ENCODE data around the gene ANXA9.

The ANXA9 gene, protein sequence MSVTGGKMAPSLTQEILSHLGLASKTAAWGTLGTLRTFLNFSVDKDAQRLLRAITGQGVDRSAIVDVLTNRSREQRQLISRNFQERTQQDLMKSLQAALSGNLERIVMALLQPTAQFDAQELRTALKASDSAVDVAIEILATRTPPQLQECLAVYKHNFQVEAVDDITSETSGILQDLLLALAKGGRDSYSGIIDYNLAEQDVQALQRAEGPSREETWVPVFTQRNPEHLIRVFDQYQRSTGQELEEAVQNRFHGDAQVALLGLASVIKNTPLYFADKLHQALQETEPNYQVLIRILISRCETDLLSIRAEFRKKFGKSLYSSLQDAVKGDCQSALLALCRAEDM

DNA sequence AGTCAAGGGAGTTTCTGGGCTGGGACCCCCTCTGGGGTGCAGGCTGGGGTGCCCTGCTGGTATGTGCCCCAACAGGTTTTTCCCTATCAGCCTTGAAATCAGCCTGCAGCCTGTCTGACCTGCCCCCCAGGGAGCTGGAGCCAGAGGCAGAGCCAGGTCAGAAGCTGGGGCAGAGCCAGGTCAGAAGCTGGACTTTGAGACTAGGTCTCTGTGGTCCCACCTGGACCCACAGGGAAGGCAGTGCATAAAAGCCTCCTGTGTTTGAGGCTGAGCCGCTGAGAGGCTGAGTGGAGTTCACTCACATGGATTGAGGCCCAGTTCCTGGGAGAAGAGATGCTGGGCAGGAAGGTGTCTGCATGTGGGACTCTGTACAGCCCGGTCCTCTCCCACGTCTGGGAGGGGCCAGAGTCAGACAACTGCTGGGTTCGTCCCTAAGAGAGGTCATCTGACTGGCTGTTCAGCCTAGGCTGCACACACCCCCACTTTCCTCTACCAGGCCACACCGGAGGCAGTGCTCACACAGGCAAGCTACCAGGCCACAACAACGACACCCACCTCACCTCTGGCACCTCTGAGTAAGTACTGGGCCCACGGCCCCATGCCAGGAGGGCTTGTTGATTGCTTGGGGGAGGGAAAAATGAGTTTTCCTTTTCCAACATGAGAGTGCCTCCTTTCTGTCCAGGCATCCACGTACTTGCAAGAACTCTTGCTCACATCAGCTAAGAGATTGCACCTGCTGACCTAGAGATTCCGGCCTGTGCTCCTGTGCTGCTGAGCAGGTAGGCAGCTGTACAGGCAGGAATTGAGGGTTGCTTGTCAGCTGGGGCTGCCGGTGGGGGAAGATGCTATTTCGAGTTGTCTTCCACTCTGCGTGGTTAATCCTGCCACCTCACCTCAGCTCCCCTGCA, at the start of gene ANXA9:
ANXA9 (plus strand) TSS at position 488 of the 908 bp plus-strand sequence. CDS start 814 bp downstream, outside the sequence.
- no peak for DNase-seq

DNA sequence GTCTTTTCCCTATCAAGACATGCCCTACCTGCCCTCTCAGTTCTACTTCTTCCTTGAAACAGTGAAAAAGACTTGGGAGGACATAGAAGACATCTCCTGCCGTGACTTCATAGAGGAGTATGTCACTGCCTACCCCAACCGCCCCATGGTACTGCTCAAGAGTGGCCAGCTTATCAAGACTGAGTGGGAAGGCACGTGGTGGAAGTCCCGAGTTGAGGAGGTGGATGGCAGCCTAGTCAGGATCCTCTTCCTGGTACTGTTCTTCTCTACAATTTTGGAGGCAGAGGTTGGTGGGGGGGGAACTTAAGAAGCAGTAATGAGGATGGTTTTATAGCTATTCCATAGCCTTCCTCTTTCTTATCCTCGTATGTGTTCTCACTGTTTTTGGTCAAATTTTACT, 37.2 kb upstream of the ANXA9 start:
- DNase-seq: no peak

DNA sequence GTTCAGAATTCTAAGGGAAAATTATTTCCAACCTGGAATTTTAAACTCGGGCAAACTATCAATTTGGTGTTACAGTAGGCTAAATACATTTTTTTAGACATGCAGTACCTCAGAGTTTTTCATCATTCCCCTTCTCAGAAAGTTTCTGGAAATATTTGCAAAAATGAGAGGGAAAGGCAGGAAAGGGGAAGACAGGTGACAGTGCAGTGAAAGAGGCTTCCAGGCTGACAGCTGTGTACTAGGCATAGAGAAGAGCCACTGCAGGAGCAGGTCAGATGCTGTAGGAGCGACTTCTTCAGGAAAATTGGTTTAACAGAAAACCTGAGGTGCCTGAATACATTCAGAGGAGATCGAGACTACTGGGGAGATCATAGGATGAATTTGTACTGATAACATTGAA, 27.4 kb upstream of the ANXA9 start:
- DNase-seq: no peak

DNA sequence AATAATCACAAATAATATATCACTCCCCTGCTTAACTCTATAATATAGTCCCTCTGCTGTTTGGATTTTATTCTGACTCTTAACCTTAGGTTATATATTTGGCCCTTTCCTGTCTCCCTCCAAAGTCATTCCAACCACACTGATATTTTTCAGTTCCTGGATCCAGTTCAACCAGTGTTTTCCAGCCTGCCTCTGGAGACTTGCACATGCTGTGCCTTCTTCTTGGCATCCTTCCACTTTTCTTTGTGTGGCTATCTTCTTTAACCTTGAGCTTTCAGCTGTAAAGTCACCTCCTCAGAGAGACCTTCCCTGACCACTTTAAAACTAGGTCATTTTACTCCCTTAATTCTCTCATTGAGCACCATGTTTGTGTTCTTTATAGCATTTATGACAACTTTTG, 26.8 kb upstream of the ANXA9 start:
- no peak for DNase-seq

DNA sequence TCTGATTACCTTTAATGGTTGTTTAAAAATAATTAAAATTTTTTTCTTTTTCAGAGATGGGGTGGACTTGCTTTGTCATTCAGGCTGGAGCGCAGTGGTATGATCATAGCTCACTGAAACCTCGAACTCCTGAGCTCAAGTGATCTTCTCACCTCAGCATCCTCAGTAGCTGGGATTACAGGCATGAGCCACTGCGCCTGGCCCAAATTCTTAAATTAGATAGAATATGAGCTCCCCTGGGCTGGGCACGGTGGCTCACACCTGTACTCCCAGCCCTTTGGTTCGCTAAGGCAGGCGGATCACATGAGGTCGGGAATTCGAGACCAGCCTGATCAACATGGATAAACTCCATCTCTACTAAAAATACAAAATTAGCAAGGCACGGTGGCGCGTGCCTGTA, 24.4 kb upstream of the ANXA9 start:
- no peak for DNase-seq

DNA sequence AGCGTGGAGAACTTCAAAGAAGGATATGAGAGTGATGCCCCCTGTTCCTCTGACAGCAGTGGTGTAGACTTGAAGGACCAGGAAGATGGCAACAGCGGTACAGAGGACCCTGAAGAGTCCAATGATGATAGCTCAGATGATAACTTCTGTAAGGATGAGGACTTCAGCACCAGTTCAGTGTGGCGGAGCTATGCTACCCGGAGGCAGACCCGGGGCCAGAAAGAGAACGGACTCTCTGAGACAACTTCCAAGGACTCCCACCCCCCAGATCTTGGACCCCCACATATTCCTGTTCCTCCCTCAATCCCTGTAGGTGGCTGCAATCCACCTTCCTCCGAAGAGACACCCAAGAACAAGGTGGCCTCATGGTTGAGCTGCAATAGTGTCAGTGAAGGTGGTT, 21.4 kb upstream of the ANXA9 start:
- DNase-seq: no peak

DNA sequence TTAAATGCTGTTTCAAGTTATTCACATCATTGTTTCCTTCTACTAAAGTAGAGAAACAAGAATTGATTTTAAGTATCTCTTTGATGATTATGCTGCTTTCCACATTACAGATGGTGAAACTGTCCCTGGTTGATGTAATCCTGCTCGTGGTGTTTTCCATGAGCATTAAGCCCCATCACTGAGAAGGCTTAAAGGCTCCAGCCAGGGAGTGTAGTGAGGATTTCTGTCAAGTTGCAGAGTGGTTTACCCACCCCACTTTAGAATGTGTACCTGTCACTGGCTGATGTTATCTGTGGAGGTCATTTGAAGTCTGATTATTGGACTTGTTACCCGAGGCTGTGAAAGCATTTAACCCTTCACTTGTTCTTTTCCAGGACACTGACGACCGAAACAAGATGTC, 20.3 kb upstream of the ANXA9 start:
- no peak for DNase-seq

DNA sequence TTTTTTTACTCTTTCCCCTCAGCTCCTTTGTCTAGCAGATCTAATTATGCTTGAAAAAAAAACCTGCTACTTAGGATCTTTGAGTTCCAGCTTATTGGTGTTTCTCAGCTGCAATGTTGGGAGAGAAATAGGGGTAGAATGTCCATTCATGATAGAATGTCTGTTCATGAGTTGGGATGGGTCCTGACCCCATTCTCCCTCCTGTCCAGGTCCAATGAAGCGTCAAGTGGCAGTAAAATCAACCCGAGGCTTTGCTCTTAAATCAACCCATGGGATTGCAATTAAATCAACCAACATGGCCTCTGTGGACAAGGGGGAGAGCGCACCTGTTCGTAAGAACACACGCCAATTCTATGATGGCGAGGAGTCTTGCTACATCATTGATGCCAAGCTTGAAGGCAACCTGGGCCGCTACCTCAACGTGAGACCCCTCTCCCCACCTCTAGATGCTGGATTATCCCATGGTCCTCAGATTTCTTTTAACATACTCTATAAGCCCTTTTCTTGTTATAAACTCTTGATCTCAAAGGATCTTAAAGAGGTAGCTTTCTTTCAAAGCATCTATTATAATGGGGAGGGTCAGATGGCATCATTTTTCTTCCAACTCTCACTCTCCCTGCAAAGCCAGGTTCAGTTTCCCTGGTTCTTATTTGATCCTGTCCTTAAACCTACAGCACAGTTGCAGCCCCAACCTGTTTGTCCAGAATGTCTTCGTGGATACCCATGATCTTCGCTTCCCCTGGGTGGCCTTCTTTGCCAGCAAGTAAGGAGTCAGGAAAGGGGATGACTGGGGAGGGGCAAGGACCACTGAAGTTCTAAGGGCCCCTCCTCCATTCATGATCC, 18.6 kb upstream of the ANXA9 start:
- no peak for DNase-seq

DNA sequence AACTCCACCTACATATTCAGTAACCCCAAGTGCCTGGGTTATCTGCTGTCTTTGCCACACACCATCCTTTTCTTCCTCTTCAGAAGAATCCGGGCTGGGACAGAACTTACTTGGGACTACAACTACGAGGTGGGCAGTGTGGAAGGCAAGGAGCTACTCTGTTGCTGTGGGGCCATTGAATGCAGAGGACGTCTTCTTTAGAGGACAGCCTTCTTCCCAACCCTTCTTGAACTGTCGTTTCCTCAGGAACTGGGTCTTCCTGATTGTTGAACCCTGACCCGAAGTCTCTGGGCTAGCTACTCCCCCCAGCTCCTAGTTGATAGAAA, 18.0 kb upstream of the ANXA9 start:
- no peak for DNase-seq

DNA sequence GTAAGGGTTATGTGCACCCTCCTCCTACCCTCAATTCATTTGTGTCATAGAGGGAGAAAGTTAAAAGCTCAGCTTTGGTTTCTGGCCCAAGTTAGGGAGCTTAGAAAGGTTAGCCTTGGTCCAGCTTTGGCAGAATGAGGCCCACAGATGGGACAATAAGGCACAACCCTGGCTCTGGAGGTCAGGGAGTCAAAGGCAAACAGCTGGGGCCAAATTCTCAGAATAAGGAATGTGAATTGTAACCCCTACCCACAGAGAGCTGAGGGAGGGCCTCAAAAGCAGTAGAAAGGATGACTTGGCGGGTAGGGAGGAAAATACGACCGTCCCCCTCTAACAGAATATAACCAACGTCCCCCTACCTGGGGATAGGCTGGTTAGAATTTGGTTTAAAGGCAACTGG, 16.5 kb upstream of the ANXA9 start:
- no peak for DNase-seq

DNA sequence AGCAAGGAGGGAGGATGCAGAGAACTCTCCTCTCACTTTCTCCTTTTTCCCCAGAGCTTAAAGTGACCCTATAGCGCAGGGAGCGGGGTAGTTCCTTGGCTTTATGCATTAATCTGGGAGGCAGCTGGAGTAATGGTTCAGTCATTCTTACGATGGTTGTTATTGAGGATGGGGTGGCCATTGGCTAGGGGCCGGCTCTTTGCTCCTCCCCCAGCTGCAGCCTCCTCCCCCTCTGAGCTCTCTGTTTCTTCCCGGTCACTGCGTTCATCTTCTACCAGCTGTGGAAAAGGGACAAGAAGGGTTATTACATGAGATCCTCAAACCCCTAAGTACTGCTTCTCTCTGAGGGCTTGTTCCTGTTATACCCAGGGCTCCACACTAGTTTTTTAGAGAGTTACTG, 16.1 kb upstream of the ANXA9 start:
- no peak for DNase-seq

DNA sequence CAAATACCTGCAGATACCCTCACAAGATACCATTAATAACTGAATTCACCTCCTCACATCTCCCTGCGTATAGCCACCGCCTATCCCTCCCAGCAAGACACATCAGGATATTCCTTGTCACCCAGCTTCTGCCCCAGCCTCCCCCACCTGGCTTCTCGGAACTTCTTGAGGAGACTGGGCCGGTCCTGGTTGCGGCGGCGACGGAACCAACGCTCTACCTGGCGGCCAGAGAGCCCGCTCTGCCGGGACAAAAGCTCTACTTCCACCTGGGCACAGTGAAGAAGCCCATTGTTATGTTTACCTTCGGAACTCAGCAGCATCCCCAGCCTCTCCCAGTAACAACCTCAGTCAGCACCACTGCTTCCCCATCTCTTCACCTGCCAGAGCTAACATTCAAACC, 14.2 kb upstream of the ANXA9 start:
- DNase-seq: no peak

DNA sequence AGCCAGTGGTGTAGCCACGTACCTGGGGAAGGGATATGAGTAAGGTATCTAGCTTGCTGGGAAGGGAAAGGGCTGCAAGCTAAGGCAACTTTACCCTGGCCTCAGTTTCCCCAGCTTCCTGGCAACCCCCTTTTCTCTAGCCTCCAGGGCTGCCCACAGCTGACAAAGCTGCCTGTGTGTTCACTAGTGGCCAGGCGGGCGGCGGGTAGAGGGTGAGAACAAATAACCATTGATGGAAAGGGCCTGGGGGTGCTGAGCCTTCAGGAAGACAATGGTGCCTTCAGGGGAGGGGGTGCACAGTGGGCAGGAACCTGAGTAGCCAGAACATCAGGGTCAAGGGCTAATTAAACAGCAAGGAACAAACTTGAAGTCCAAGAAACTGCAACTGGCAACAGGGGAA, 13.6 kb upstream of the ANXA9 start:
- DNase-seq: no peak

DNA sequence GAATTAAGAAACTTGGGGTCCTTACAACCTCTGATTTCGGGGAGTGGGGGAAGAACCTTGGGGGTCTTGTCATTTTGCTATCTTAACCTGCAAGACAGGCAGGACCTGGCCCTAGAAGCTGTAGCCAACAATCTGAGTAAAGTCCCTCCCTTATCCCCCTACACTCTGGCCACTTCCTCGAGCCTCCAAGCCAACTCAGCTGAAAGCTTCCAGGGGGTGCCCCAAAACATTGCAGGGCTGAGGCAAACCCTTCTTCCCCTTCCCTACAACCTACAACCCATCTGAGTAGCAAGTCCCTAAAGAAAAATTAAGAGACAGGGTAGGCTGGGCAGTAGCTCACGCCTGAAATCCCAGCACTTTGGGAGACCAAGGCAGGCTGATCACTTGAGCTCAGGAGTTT, 12.5 kb upstream of the ANXA9 start:
- DNase-seq: no peak

DNA sequence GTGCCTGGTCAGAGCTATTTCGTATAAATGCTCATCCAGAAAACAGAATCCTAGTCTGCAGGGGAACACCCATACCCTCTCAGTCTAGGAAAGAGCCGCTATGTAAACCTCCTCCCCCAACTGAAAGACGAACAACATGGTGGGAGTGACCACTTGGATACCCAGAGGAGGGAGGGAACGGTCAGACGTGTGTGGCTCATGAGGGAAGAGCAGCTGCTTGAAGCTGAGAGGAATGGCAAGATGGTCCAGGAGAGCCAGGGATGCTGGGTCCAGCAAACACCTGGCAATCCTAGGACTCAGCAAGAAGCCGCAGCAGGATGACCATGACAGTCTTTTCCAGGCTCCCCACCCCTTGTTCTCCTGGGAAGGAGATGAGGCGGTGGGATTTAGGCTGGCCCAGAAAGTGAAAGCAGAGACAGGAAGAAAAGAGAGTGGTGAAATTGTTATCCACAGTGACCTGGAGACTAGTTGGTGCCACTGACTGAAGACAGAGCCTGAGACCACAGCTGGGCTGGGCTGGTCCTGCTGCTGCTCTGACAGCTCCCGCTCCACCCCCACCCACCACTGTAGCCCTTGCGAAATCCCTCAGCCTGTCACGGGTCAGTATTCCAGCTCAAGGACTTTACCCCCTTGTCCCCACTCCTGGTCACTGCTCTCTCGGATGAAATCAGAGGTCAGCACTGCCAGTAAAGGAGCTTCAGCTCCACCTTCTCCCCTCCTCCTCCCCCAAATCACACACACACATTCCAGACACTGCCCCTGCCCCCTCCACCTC, 11.1 kb upstream of the ANXA9 start:
- DNase-seq: no peak

DNA sequence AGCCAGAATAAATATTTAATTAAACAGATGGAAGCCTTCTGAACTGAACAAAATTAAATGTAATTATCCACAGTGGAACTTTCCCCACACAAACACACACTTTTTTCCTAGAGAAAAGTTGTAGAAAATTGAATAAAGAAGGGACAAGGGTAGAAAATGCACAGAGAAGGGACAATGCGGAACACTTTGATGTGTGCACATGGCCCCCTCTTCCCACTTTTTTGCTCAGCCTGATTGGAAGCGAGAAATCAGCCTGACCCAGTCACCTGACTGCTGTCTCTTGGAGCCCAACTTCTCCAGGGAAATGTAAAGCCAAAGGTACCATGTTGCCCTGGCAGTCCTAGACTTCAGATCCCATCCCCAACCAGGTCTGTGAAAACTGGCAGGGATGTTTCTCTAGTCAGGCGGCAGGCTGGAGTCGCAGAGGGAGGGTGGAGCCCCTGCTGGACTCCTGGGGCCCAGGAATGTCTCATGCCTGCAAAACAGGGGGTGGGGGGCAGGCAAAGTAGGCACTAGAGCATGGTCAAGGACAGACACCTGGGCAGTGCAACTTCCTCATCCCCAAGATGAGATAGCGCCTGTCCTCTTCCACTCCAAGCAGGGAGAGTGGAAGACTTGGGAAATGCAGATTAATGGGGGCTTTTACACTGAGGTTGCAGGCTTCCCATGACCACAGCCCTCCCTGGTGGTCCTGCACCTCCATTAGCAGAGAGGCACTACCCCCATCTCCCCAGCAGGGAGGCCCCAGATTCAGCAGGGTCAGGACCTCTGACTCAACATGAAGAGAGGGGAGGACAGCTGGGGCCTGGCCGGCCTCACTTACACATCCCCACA, 10.3 kb upstream of the ANXA9 start:
- no peak for DNase-seq

DNA sequence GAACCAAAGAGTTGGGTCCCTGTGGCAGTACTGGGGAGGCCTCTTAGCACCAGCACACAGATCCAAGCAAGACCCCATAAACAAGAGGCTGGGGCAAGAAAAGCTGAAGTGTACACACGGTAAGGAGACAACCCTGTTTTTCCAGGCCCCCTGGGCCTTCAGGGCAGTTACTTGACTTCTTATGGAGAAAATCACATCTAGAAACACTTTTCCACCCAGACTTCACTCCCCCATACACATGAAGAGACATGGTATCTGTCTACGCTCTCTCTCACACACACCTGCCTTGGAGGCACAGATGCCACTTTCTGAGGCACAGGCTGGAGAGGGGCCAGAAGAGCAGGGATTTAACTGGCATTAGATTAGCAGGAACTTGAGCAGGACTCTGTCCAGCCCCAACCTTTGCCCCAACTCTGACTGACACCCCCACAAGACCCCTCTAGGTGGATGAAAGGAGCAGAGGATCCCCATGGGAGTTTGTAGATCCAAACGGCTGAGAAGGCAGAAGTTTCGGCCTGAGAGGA, 9.6 kb upstream of the ANXA9 start:
- DNase-seq: no peak

DNA sequence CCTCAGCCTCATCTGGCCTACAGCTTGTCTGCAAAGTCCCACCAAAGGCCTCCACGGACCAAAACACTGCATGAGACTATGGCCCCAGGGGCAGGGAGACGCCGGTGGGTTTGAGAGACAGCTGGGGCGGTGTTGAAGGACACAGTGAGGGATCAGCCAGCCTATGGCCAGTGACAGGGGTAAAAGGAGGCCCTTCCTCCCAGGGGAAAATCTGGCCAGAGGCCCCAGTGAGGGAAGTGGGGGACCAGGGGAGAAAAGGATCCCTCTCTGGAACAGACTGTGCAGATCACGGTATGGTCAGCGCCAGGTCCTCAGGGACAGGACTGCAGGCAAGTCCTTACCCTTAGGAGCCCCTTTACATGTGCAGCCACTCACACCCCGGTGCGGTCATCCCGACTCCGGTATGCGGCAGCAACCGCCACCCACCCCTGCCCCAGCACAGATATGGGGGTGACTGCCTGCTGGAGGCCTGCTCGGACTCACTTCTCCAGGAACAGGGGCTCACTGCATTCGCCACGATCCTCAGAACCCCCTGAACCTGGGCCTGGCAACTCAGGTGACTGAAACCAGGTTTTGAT, 8.7 kb upstream of the ANXA9 start:
- no peak for DNase-seq

DNA sequence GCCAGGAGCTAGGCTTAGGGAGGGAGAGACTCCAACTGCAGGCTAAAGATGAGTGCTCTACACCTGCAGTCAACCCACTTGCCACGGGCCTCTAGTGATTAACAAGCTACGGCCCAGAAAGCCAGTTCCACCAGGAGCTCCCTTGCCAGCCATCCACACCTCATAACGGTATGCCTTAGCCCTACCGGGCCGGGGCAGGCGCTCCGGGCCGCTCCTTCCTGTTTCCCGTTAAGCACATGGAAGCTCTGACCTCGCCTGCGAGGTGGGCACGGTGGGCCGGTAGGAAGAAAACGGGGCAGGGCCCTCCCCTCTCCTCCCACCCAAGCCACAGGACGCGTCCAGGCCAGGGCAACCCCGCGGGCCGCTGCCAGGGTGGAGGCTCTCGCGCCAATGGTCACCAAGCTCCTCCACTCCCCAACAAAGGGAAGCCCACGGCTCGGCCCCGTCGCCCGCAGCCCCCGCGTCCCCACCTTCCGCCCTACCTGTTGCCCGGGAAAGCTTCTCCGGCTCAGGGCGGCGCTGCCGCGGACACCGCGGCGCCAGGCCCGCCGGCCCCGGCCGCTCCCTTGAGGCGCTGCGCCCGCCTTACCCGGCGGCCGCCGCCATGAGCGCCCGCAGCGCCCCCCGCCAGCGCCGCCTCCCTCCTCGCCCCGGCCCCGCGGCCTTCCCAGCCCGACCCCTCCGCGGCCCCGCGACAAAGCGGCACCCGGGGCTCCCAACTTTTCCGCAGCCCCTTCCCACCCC, 8.1 kb upstream of the ANXA9 start:
- DNase-seq: peak; percentile 64

Data from right hindlimb (tissue), 1 donor.